ENCODE data around the gene DEGS2. TPM values are rescaled to one million over a fixed set of nuclear protein-coding genes. Genes with fewer than 3 reads are reported as not detected.

The DEGS2 gene
- total and polyA plus RNA-seq, 4 donors = 0.10 to 3.0 (median 0.90) TPM

DNA sequence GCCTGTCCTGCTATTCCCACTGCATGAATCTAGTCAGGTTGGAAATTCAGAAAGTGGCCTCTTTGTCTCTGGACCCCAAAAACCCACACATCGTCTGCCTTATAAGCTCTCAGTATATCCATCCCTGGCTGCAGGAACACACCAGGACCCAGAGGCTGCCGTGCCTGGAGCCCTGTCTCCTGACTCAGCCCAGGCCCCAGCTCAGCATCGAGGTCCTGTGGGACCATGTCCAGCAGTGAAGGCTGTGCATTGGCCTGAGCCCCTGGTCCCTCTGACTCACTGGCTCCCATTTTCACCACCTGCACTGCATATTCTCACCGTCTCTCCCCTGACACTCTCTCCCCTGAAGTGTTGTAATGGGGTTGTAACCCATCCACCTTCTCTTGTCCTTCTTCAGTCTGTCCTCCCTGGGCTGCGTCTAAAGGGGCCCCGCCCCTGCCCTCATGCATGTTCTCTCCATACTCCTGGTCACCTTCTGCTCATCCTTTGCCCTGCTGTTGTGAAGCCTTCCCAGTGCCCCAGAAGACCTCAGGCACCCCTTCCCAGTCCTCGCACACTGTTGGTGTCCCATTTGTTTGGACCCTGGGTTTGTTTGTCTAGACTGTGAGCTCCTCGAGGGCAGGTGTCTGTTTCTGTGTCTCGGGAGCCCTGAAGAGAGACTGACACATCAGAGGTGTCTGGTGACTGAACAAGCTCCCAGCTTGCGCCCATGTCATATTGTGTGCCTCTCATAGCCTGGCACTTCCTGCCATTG lies 50.4 kb downstream of the DEGS2 start:
- intact Hi-C loops (cut with DNase I) = loop anchor here (2.0 to 5.0 kb wide), 3 partner anchors 83 to 126 kb away; no protein-coding TSS in a partner anchor
- peaks cover 0 to 5% of the 10 kb centered on the region in 2 donors for H3K4me1 ChIP-seq (ENCODE audit: control insufficient read depth in 1 of 2, insufficient read depth in 2 of 2, low read length in 2 of 2)
- 71 to 72% methylated on average over 10 of the region's 10 CpGs for WGBS, 2 donors
- no peaks in the 10 kb centered on the region for H3K27me3 ChIP-seq (ENCODE audit: control insufficient read depth in 1 of 2, insufficient read depth in 2 of 2, low read length in 1 of 2)
- H3K36me3 ChIP-seq (ENCODE audit: control insufficient read depth in 1 of 2, insufficient read depth in 2 of 2, low read length in 1 of 2) = no peaks in the 10 kb centered on the region
- H3K4me3 ChIP-seq (ENCODE audit: low read length in 2 of 2) = no peak overlapping the region
- H3K9me3 ChIP-seq (ENCODE audit: control insufficient read depth, low read length) = no peaks in the 10 kb centered on the region
- ATAC-seq (ENCODE audit: low FRiP score) (no peak), DNase-seq (no peak)
- H3K27ac ChIP-seq (ENCODE audit: low read depth in 1 of 2, low read length in 2 of 2) = no peak overlapping the region

GRCh38 chr14:100108042-100108825 lies 51.2 kb downstream of the DEGS2 start:
- DNase-seq (peak; percentile 87 to 94), ATAC-seq (ENCODE audit: low FRiP score) (peak; percentile 82)
- Histone ChIP-seq H3K4me1 (ENCODE audit: control insufficient read depth in 1 of 2, insufficient read depth in 2 of 2, low read length in 2 of 2) (peaks cover 0 to 5% of the 10 kb centered on the region in 2 donors), H3K4me3 (ENCODE audit: low read length in 2 of 2) (no peak overlapping the region), H3K36me3 (ENCODE audit: control insufficient read depth in 1 of 2, insufficient read depth in 2 of 2, low read length in 1 of 2) (no peaks in the 10 kb centered on the region), H3K27ac (ENCODE audit: low read depth in 1 of 2, low read length in 2 of 2) (no peak overlapping the region), H3K9me3 (ENCODE audit: control insufficient read depth, low read length) (no peaks in the 10 kb centered on the region), H3K27me3 (ENCODE audit: control insufficient read depth in 1 of 2, insufficient read depth in 2 of 2, low read length in 1 of 2) (no peaks in the 10 kb centered on the region)
- 38 to 39% methylated on average over 13 of the region's 13 CpGs for WGBS, 2 donors
- intact Hi-C loops (cut with DNase I) = loop anchor here (2.0 to 5.0 kb wide), 3 partner anchors 84 to 125 kb away; no protein-coding TSS in a partner anchor

- intact Hi-C loops (cut with DNase I) = loop anchor here in 1 of 2 donors (5.0 kb wide), 2 partner anchors 85 kb away; no protein-coding TSS in a partner anchor
- Histone ChIP-seq H3K27ac (ENCODE audit: low read depth in 1 of 2, low read length in 2 of 2) (no peak overlapping the region), H3K4me3 (ENCODE audit: low read length in 2 of 2) (no peak overlapping the region), H3K27me3 (ENCODE audit: control insufficient read depth in 1 of 2, insufficient read depth in 2 of 2, low read length in 1 of 2) (no peaks in the 10 kb centered on the region), H3K4me1 (ENCODE audit: control insufficient read depth in 1 of 2, insufficient read depth in 2 of 2, low read length in 2 of 2) (peaks cover 0 to 5% of the 10 kb centered on the region in 2 donors), H3K9me3 (ENCODE audit: control insufficient read depth, low read length) (no peaks in the 10 kb centered on the region), H3K36me3 (ENCODE audit: control insufficient read depth in 1 of 2, insufficient read depth in 2 of 2, low read length in 1 of 2) (no peaks in the 10 kb centered on the region)
- DNase-seq (no peak), ATAC-seq (ENCODE audit: low FRiP score) (no peak)
- 81 to 85% methylated on average over 5 of the region's 5 CpGs for WGBS, 2 donors
These were observed 52.2 kb downstream of the DEGS2 start for GRCh38 chr14:100107236-100107635.

DNA sequence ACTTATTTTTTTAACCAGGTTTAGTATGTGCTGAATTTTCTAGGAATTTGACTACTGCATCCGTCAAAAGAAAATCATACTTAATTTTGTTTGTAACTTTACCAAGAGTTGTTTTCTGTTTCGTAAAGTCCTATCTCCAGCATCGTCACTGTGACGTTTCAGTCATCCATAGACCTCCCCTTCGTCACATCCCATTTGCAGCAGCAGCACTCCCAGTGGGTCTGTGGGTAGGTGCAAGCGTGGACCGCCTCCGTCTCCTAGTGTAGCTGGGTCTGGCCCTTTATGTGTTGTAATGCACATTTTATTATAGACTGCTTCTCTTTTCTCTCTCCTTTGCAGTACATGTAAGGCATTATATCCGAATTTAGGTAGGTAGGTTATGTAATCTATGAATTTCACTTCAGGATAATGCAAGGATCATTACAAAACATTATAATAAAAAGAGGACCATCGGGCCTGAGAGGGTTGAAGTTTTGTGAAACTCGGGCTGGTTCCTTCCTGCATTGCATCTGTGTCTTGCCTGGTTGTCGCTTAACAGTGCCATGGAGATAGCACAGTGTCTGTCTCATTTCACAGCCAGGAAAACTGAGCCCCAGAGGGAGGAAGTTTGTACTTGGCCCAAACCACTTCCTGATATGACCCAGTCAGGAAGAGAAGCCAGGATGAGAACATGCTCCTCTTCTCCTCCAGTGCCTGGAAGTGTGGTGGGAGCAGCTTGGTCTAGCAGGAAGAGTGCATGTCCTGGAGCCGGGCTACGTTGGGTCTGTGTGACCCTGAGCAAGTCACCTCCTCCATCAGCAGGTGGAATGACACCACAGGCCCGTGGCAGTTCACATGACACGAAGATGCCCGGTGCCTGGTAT lies 53.0 kb downstream of the DEGS2 start:
- no peaks in the 10 kb centered on the region for H3K36me3 ChIP-seq (ENCODE audit: control insufficient read depth in 1 of 2, insufficient read depth in 2 of 2, low read length in 1 of 2)
- DNase-seq (no peak), ATAC-seq (ENCODE audit: low FRiP score) (no peak)
- no peaks in the 10 kb centered on the region for H3K9me3 ChIP-seq (ENCODE audit: control insufficient read depth, low read length)
- no peak overlapping the region for H3K27ac ChIP-seq (ENCODE audit: low read depth in 1 of 2, low read length in 2 of 2)
- H3K4me1 ChIP-seq (ENCODE audit: control insufficient read depth in 1 of 2, insufficient read depth in 2 of 2, low read length in 2 of 2) = peaks cover 0 to 5% of the 10 kb centered on the region in 2 donors
- H3K27me3 ChIP-seq (ENCODE audit: control insufficient read depth in 1 of 2, insufficient read depth in 2 of 2, low read length in 1 of 2) = no peaks in the 10 kb centered on the region
- intact Hi-C loops (cut with DNase I) = loop anchor here in 1 of 2 donors (5.0 kb wide), 2 partner anchors 84 to 86 kb away; no protein-coding TSS in a partner anchor
- 90 to 91% methylated on average over 17 of the region's 17 CpGs for WGBS, 2 donors
- H3K4me3 ChIP-seq (ENCODE audit: low read length in 2 of 2) = no peak overlapping the region

DNA sequence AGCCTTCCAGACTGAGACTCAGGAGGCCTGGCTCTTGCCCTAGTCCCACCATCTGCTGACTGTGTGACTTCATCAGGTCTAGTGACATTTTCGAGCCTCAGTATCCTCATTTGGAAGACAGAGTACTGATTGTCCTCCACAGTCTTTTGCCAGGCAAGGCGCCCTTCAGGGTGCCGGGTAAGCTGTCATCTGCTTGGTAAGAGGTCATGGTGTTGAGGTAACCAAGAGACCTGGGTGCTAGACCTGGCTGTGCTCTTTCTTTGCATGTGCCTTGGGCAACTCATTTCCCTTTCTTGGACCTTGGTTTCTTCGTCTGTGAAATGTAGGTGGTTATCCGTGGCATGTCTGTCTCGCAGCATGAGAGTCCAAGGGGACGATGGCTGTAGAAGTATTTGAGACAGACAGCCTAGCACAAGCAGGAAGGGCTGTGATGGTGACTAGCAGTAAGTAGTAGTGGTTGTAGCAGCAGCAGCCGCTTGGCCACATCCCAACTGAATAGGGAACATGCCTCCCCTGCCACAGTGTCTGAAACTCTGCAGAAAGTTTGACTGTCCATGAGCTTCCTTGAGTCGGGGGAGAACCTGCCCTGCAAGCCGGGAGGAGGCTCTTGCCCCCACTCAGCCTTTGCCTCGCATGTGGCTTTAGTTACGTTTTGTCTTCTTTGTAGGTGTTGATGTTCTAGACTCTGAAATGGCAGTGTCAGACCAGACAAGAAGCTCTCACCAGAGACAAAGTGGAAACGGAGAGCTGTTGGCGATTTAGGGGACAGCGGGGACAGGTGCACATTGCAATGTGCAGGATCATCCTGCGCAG lies 53.9 kb downstream of the DEGS2 start:
- H3K36me3 ChIP-seq (ENCODE audit: control insufficient read depth in 1 of 2, insufficient read depth in 2 of 2, low read length in 1 of 2) = no peaks in the 10 kb centered on the region
- intact Hi-C loops (cut with DNase I) = loop anchor here in 1 of 2 donors (2.0 to 5.0 kb wide), 3 partner anchors 83 to 123 kb away; no protein-coding TSS in a partner anchor
- peak overlapping the region; percentile 3 to 66 for H3K27ac ChIP-seq (ENCODE audit: low read depth in 1 of 2, low read length in 2 of 2)
- no peaks in the 10 kb centered on the region for H3K9me3 ChIP-seq (ENCODE audit: control insufficient read depth, low read length)
- no peaks in the 10 kb centered on the region for H3K27me3 ChIP-seq (ENCODE audit: control insufficient read depth in 1 of 2, insufficient read depth in 2 of 2, low read length in 1 of 2)
- ATAC-seq (ENCODE audit: low FRiP score) (no peak), DNase-seq (peak in 1 of 2 donors; percentile 73)
- H3K4me3 ChIP-seq (ENCODE audit: low read length in 2 of 2) = no peak overlapping the region
- H3K4me1 ChIP-seq (ENCODE audit: control insufficient read depth in 1 of 2, insufficient read depth in 2 of 2, low read length in 2 of 2) = peaks cover 0 to 5% of the 10 kb centered on the region in 2 donors
- 88 to 91% methylated on average over 16 of the region's 16 CpGs for WGBS, 2 donors

- ATAC-seq (ENCODE audit: low FRiP score) (peak; percentile 9), DNase-seq (no peak)
- intact Hi-C loops (cut with DNase I) = loop anchor here in 1 of 2 donors (2.0 to 5.0 kb wide), 3 partner anchors 82 to 122 kb away; no protein-coding TSS in a partner anchor
- Histone ChIP-seq H3K4me1 (ENCODE audit: control insufficient read depth in 1 of 2, insufficient read depth in 2 of 2, low read length in 2 of 2) (peaks cover 0 to 5% of the 10 kb centered on the region in 2 donors), H3K36me3 (ENCODE audit: control insufficient read depth in 1 of 2, insufficient read depth in 2 of 2, low read length in 1 of 2) (no peaks in the 10 kb centered on the region), H3K4me3 (ENCODE audit: low read length in 2 of 2) (no peak overlapping the region), H3K27me3 (ENCODE audit: control insufficient read depth in 1 of 2, insufficient read depth in 2 of 2, low read length in 1 of 2) (no peaks in the 10 kb centered on the region), H3K9me3 (ENCODE audit: control insufficient read depth, low read length) (no peaks in the 10 kb centered on the region), H3K27ac (ENCODE audit: low read depth in 1 of 2, low read length in 2 of 2) (peak overlapping the region; percentile 3 to 66)
- whole genome bisulfite sequencing, 2 donors = 48 to 51% methylated on average over 7 of the region's 7 CpGs
These were observed 54.7 kb downstream of the DEGS2 start for GRCh38 chr14:100104523-100105300.

DNA sequence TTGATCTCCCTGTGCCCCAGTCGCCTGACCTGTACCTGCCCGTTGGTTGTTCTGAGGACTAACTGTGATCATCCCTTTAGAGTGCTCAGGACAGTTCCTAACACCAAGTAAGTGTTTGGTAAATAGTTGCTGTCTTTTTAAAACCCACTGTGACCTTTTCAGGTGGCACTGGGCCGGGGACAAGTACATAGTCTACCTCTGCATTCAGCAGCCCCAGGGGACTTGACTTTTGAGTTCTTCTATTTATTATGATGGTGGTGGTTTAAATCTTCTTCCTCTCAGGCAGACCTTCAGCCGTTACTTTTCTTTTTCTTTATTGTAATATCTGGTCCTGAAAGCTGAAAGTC lies 55.5 kb downstream of the DEGS2 start:
- Histone ChIP-seq H3K27me3 (ENCODE audit: control insufficient read depth in 1 of 2, insufficient read depth in 2 of 2, low read length in 1 of 2) (no peaks in the 10 kb centered on the region), H3K4me3 (ENCODE audit: low read length in 2 of 2) (no peak overlapping the region), H3K4me1 (ENCODE audit: control insufficient read depth in 1 of 2, insufficient read depth in 2 of 2, low read length in 2 of 2) (peaks cover 0 to 5% of the 10 kb centered on the region in 2 donors), H3K36me3 (ENCODE audit: control insufficient read depth in 1 of 2, insufficient read depth in 2 of 2, low read length in 1 of 2) (no peaks in the 10 kb centered on the region), H3K27ac (ENCODE audit: low read depth in 1 of 2, low read length in 2 of 2) (peak overlapping the region in 1 of 2 donors; percentile 19), H3K9me3 (ENCODE audit: control insufficient read depth, low read length) (no peaks in the 10 kb centered on the region)
- DNase-seq (no peak), ATAC-seq (ENCODE audit: low FRiP score) (no peak)
- WGBS, 2 donors = 76% methylated on average over 4 of the region's 4 CpGs
- intact Hi-C loops (cut with DNase I) = loop anchor here in 1 of 2 donors (2.0 kb wide), 1 partner anchor 121 kb away; no protein-coding TSS in a partner anchor
